Hematopoietic multipotent progenitor cell treated with erythropoietin and hydrocortisone succinate and interleukin-3 and kit ligand, for 6 days (in vitro differentiated cells): ENCODE measurements around the gene BFAR.
"Not testable (repeated sequence)": the region's sequence is repeated elsewhere in the genome, so short reads cannot be mapped to it uniquely, and the experiment has no call there.

Source experiments
- DNase-seq: peaks from one replicate; pipeline ENCODE4 v3.0.0-alpha.2; 2015

The BFAR gene, protein sequence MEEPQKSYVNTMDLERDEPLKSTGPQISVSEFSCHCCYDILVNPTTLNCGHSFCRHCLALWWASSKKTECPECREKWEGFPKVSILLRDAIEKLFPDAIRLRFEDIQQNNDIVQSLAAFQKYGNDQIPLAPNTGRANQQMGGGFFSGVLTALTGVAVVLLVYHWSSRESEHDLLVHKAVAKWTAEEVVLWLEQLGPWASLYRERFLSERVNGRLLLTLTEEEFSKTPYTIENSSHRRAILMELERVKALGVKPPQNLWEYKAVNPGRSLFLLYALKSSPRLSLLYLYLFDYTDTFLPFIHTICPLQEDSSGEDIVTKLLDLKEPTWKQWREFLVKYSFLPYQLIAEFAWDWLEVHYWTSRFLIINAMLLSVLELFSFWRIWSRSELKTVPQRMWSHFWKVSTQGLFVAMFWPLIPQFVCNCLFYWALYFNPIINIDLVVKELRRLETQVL

DNA sequence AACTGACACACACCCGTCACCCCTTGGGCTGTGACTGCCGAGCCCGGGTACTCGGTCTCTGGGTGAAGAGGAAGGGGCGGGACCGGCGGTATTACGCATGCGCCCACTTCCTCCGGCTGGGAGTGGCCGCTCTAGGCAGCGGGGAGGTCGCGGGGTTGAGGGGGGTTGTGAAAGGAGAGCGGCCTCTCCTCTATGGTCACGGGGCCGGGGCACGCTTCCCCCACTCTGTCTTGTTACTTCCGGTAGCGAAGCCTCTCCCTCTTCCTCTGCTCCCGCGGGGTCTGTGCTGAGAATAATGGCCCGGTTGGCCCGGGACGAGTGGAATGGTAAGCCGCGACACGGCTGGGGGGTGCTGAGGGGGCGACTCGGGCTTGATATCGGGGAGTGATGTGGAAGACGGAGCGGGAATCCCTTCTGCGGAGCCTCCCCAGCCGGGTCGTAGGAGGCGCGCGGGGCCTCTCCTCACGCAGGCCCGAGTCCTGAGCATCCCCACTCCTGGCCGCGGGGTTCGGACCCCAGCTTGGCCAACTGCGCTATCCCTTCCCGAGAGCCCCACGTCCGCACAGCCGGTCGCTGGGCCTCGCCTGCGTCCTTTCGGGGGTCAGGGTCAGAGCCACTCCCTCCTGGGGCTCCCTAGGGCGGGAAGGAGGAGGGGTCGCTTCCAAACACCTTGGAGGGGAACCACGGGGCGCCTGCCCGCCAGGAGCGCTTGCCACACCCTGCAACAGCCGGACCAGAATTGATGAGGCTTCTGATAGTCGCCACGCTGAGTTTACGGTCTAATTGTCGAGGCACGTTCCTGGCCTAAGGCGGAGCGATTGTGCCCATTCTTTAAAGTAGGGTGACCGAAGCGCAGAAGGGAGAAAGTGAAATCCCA, at the start of gene BFAR:
Gene BFAR, plus strand, starts transcription at position 259 of the 877 bp plus-strand sequence. CDS start 11,396 bp downstream, outside the sequence.
- DNase-seq = peak; percentile 98

DNA sequence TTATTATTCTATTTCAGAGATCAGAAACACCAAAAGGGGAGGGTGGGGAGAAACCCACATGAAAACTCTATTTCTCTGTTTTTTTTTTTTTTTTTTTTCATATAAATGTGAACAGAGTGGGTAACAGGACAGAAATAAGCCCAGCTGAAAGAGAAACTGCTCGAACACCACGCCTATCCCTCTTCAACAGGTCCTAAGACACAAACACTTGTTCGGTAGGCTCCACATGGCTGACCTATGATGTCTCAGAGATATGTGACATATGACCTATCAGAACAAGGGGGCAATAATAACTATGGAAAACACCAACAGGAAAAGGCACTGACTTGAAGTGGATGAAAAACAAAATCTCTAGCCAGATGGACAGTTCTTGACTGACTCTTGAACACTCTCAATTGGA, 47.5 kb upstream of the BFAR start:
- no peak for DNase-seq

DNA sequence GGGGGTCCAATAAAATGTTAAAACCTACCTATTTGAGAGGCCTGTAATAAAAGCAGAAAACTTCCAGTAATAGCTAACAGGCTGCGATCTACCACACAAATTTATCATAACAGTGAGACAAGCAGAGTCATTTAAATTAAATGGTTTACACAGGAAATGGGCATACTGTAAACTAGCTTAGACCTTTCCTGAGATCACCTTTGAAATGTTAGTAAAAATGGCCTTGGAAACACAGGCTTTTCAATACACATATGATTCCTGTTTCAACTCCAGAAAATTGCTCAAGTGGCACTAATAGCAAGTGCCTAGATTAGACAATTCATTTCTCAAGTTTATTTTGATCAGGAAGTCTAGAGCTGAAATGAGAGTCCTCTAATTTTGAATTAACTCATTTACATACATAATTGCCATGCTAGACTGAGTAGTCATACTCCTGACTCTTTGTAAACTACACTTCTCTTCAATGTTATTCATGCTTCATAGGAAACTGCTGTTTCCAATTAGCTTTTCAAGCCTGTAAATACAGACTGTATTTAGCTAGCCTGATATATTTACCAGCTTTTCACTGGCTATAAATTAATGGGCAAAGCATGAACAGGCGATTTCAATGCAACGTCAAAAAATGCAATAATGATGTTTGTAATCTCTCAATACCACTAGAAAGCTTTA, 46.0 kb upstream of the BFAR start:
- DNase-seq = no peak

DNA sequence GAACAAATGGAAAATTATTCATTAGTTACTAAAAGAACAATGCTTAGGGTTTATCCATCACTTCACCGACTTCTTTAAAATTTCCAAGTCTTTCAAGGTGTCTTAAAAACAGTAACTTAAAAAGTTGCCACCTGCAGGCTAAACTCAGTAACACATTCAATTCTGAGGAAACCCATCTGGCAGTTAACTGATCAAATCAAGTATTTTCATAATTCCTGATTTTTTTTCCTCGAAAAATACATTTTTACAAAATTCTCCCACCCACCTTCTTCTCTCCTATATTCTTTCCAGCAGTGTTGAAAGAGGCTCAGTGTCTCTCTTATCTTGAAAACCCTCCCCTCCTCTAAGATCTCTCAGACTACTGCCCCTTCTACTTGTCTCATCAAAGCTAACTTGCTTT, 32.6 kb upstream of the BFAR start:
- DNase-seq = peak; percentile 51

DNA sequence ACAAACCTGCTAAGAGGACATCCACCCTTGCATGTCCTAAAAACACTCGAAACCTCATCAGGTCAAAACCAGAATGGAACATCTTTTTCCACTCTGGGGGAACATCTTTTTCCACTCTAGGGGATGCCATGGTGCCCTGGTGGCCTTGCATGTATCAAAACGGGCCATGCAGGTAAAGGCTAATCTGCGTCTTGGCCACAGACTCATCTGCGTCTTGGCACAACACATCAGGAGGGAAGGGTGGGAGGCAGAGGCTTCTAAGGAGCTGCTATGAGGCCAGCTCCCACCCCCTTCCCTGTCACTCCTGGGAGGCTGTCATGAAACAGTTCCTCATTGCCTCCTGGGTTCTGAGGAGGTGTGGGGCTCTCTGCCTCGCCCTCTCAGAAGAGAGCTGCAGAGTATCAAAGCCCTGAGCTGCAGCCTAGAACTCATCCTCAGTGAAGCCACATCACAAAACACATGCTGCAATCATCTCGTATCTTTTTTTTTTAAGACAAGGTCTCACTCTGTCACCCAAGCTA, 30.2 kb upstream of the BFAR start:
- DNase-seq = no peak

DNA sequence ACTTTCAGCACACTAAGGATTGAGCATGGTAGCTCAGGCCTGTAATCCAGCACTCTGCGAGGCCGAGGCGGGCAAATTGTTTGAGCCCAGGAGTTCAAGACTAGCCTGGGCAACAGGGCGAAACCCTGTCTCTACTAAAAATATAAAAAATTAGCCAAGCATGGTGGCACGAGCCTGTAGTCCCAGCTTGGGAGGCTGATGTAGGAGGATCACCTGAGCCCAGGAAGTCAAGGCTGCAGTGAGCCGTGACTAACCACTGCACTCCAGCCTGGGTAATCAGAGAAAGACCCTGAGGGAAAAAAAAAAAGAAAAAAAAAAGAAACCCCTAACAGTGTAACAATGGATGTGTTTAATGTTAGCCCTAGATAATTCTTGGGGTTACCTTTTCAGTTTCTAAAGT, 26.6 kb upstream of the BFAR start:
- no peak for DNase-seq

DNA sequence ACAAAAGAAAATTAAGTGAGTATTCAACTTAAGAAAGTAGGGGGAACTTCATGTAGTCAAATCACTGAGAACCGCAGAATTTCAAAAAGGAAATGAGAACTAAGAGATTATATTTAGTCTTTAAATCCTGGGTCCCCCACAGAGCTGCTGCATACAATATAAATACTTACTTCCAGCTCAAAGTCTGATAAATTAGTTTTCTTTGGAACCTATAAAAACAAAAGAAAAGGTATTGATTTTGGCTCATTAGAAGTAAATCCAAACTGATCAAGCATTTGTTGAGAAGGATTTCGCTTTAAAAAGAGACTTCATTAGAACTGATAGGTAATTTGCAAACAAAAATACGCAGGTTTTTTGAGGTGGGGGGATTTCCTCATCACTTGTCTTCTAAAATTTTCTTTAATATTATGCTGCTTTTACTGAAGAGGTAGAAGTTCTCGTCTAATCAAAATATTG, 24.6 kb upstream of the BFAR start:
- no peak for DNase-seq

DNA sequence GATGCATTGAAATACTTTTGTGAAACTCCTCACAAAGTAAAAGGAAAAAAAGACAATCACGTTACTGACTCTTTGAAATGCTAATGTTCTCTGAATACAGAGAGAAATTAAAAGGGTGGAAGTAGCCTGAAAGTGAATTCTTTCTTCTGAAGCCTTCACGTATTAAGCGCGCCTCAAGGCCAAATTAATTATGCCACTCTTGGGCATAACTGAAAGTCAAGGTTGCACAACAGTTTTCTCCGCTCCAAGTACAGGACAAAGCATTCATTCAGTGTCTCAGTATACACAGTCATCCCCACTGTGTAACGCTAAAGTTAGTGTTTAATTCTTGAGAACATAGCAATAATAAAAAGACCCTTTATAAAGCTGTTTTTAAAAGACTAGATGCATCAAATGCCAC, 24.1 kb upstream of the BFAR start:
- DNase-seq = no peak

DNA sequence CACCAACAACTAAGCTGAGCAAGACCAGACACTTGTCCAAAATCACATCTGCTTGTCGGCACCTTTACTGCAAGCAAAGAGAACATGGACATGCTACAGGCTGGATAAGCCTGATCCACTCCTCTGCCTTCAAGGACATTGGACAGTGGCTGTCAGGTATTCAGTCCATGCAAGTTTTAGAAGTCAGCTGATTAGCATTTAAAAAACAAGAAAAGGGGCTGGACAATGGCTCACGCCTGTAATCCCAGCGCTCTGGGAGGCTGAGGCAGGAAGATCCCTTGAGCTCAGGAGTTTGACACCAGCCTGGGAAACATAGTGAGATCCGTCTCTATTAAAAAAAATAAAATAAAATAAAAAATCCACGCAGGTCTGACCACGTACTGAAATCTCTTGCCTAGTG, 23.0 kb upstream of the BFAR start:
- no peak for DNase-seq

DNA sequence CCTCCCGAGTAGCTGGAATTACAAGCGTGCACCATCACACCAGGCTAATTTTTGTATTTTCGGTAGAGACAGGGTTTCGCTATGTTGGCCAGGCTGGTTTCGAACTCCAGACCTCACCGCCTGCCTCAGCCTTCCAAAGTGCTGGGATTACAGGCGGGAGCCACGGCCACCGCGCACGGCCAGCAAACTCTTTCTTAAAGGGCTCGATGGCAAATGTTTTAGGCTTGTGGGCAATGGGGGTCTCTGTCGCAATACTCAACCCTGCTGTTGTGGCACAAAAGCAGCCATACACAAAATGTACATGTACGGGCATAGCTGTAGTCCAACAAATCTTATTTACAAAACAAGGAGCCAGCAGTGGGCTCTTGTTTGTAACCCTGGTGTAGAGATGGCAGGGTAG, 21.1 kb upstream of the BFAR start:
- no peak for DNase-seq

DNA sequence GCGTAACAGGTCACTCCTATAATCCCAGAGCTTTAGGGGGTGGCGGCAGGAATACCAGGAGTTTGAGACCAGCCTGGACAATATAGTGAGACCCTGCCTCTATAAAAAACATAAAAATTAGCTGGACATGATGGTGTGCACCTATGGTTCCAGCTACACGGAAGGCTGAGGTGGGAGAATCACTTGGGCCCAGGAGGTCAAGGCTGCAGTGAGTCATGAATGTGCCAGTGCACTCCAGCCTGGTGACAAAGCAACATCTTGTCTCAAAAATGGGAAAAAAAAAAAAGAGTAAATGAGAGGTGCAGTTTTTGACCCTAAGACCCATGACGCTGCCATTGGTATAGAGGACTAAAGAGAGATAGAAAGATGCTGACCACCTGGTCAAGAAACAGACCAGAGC, 18.8 kb upstream of the BFAR start:
- DNase-seq = no peak

DNA sequence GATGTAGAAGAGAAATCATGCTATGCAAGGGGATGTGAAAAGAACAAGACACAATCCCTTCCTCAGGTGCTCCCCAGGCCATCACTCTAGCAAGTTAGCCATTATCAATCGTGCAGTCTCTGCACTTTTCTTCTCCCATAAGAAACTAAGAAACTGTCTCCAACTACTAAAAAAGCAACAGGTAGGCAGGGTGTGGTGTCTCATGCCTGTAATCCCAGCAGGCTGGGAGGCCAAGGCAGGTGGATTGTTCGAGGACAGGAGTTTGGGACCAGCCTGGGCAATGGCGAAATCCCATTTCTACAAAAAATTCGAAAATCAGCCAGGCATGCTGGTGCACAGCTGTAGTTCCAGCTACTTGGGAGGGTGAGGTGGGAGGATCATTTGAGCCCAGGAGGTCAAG, 16.5 kb upstream of the BFAR start:
- no peak for DNase-seq

DNA sequence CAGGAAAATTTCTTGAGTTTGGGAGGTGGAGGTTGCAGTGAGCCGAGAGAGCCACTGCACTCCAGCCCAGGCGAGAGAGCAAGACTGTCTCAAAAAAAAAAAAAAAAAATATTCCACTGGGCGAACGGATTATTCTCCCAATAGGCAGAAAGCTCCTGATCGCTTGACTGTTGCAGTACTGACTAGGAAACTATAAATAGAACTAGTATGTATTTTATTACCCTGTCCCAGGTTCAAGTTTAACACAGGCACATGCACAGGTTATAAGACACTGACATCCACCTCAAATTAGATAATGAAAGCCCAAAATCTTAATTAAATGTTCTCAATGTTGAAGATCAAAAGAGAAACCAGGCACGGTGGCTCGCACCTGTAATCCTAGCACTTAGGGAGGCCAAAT, 14.2 kb upstream of the BFAR start:
- DNase-seq = no peak

DNA sequence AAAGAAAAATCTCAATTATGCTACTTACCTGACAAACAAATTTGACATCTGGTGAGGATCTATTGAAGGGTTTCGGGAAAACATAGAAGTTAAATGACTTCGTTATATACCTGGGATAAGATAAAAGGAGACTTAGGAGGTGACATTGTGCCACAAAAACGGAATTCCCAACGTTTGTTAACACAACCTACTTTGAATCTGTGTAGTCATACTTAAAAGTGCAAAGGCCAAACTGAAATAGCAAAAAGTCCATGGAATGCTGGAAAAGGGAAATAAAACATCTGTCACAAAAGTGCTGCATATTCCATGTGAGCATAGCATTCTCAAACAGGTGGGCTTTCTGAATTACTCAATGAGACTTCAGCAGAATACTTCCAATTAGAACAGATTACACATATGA, 5.7 kb upstream of the BFAR start:
- DNase-seq = no peak

DNA sequence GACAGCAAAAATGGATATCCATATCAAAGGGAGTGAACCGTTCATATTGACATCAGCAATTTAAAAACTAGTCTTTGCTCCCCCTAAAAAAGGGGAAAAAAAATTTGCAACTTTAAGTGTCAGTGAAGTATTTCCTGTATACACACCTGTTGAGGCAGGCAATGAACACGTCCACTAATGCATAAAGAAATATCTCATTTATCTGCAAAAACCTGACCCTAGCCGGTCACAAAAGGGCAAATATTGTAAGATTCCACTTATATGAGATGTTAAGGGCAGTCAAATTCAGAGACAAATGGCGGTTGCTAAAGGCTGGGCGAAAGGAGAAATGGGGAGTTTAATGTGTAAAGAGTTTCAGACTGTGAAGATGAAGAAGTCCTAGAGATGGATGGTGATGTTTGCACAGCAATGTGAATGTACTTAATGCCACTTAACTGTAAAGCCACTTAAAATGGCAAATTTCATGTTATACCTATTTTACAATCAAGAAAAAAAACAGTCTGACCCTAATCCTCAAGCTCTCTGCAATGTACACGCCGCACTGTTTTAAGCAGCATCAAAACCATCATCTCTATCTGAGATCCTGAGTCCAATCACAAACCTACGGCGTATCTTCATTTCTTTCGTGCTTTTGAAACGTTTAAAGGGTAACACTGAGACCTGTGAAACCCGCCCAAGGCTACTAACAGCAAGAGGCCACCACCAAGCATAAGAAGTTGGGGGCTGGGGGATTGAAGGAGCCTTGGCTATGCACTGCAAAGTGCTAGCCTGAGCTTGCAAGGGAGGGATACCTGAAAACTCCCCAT, 3.7 kb upstream of the BFAR start:
- DNase-seq = no peak

DNA sequence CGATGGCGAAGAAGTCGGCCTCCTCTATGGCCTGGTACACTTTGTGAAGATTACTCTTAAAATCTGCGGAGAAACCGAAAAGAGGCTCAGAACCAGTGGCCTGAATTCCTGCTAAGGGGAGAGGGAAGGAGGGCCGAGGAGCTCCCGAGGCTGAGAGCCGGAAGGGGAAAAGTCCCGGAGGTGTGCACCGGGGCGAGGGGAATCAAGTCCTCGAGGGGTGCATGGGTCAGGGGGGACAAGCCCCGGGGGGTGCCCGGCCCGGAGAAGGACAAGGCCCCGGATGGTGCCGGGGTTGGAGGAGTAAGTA, 3.2 kb upstream of the BFAR start:
- peak; percentile 40 for DNase-seq

DNA sequence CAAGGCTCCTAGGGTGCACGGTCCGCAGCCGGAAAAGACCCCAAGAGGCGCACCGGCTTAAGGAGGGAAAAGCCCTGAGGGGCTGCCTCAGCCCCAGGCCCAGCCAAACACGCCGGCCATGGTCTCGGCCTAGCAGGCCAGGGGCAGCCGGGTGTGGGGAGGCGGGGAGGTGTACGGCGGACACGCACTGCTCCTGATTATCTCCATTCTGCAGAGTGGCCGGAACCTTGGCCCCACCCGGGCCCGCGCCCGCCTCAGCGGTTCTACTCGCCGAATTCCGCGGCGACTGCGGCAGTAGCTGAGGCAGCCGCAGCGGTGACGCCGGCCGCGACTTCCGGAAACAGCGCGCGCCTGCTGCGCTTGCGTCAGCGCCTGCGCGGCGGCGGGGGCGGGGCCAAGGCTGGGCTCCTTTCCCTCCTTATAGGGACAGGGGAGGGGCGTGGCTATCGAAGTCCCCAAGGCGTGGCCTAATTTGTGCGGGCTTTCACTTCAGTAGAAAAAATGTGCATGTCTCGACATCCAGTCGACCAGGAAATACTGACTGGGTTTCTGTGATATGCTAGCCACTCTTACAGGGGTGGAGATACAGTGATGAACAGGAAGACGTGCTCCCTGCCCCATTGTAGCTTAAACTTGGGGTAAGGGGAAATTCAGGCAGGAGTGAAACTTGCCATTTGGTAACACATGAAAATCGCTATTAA, 2.7 kb upstream of the BFAR start, which contains the start of gene PARN:
Gene PARN, minus strand, starts transcription at position 342 of the 701 bp plus-strand sequence. Its CDS starts 135 bp downstream, at position 207.
- DNase-seq = peak; percentile 99

DNA sequence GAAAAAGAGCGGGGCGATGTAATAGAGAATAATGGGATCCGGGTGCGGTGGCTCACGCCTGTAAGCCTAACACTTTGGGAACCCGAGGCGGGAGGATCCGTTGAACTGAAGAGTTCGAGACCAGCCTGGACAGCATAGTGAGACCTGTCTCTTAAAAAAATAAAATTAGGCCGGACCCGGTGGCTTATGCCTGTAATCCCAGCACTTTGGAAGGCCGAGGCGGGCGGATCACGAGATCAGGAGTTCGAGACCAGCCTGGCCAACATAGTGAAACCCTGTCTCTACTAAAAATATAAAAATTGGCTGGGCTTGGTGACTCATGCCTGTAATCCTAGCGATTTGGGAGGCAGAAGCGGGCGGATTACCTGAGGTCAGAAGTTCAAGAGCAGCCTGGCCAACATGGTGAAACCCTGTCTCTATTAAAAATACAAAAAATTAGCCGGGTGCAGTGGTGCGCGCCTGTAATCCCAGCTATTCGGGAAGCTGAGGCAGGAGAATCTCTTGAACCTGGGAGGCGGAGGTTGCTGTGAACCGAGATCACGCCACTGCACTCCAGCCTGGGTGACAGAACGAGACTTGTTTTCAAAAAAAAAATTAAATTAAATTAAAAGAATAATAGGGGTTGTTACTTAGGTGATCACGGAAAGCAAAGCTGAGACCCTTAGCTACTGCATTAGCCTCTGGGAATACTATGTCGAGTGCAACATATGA, 2.0 kb upstream of the BFAR start:
- not testable (repeated sequence) for DNase-seq

DNA sequence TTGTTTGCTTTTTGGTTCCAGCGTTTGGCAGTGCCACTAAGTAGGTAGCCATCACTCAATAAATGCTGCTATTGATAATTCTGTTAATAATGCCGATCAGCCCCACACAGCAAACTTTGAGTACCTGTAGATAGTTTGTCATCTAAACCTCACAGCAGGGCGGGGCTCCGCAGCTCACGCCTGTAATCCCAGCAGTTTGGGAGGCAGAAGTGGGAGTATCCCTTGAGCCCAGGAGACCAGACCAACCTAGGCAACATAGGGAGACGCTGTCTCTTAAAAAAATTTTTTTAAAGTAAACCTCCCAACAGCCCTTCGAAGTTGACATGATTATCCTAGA, 1.6 kb downstream of the BFAR start:
- no peak for DNase-seq

DNA sequence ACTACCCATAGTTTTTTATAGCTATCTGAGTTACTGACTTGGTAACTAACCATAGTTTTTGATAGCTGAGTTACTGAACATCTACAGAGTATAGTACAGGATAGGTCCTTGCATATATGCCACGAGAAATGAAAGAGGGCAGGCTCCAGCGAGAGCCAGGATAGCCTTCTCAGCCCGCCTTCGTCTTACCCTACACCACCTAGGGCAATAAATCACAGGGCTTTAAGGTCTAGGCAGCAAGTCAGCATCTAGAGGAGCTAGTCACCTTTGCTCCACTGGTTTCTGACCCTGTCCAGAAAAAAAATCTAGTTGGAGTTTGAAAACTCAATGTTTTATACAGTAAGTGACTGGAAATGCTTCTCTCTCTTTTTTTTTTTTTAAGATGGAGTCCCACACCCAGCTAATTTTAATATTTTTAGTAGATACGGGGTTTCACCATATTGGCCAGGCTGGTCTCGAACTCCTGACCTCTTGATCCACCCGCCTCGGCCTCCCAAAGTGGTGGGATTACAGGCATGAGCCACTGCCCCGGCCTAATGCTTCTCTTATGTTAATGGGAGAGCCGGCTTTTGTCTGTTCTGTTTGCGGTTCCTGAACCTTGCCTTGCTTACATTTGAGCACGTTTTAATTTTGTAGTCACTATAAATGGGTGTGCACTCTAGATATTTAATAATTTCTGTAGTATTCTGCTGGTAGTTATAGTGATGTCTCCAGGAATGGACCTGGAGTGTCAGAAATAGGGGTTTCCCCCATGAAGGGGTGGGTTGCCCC, 2.8 kb downstream of the BFAR start:
- DNase-seq = no peak
